ENCODE measurements around the gene XK.

GRCh38 chrX:37667141-37667540 lies 18.4 kb upstream of the XK start:
- TF ChIP-seq EZH2 (IDR thresholded peaks at IDR 0.05; ENCODE audit: insufficient read depth, poor library complexity, severe bottlenecking) (no peak), EZH2phosphoT487 (IDR thresholded peaks at IDR 0.05; ENCODE audit: insufficient read depth, low read depth) (no peak)
